Gastrocnemius medialis (tissue), 4 donors: ENCODE data around the gene MAGOHB.

ENCODE experiments used
- CTCF ChIP-seq, 5 experiments: fragments of 450-650 bp in 3 of 5; fragments of 200-600 bp in 2 of 5; sonication (generic) in 2 of 5; IDR thresholded peaks in 4 of 5; conservative IDR thresholded peaks in 1 of 5; 1 replicate in 4 of 5; 2 replicates in 1 of 5; pipeline ENCODE4 v1.5.1; 2016 to 2019; ENCODE audit warnings: antibody characterized with exemption in 5 of 5, mild to moderate bottlenecking in 3 of 5, moderate library complexity in 3 of 5
- POLR2A ChIP-seq, 2 donors: fragments of 450-650 bp; IDR thresholded peaks; one replicate each; pipeline ENCODE4 v1.6.1; 2017; ENCODE audit warnings: antibody characterized with exemption in 2 of 2, mild to moderate bottlenecking in 2 of 2, moderate library complexity in 2 of 2

- TF ChIP-seq CTCF (IDR thresholded peaks at IDR 0.05 in 4 of 5, conservative IDR thresholded peaks at IDR 0.05 in 1 of 5) (no peak), POLR2A (IDR thresholded peaks at IDR 0.05) (no peak)
These were observed 21.0 kb upstream of the MAGOHB start for GRCh38 chr12:10634427-10634826.
